Activated CD8-positive, alpha-beta memory T cell treated with anti-CD3 and anti-CD28 coated beads, Interleukin-2, amount 10 ng/mL, durations not matched to agents 7 days and 5 days (primary cell): ENCODE measurements around the gene CLEC14A. TPM values are rescaled to one million over a fixed set of nuclear protein-coding genes. Genes with fewer than 3 reads are reported as not detected.

Source experiments
- ATAC-seq: fragments of 150-1000 bp; cut with Tn5 transposase; one replicate; pipeline ENCODE4 v1.10.0; 2021; ENCODE audit warnings: moderate library complexity
- CTCF ChIA-PET: fragments of 350-600 bp; sonication (Branson Sonifier 250); formaldehyde crosslinking; loops from one replicate; lab custom pipeline; 2021; ENCODE audit warnings: antibody characterized with exemption; lab: Charles Lee
- DNase-seq: peaks from one replicate; pipeline ENCODE4 v3.0.0-alpha.2; 2020
- H3K27ac Mint-ChIP-seq: one replicate; pipeline ENCODE4 v1.8.0; 2021; ENCODE audit warnings: mild to moderate bottlenecking, mixed read lengths
- H3K27me3 Mint-ChIP-seq: one replicate; pipeline ENCODE4 v1.8.0; 2021; ENCODE audit warnings: mixed read lengths
- H3K36me3 Mint-ChIP-seq: one replicate; pipeline ENCODE4 v1.8.0; 2021; ENCODE audit warnings: mild to moderate bottlenecking, mixed read lengths
- H3K4me1 Mint-ChIP-seq: one replicate; pipeline ENCODE4 v1.8.0; 2021; ENCODE audit warnings: mixed read lengths
- H3K4me3 Mint-ChIP-seq: one replicate; pipeline ENCODE4 v1.8.0; 2021; ENCODE audit warnings: mild to moderate bottlenecking, moderate library complexity, mixed read lengths
- H3K9me3 Mint-ChIP-seq: one replicate; pipeline ENCODE4 v1.8.0; 2022; ENCODE audit warnings: low read depth, mixed read lengths
- total RNA-seq, 2 experiments: library from RNA; stranded (reverse); gene quantifications; one replicate each; pipeline ENCODE4 v1.2.3, GENCODE V29; 2021

Gene CLEC14A
- total RNA-seq, 2 experiments from 2014 or later, result not detected

- CTCF ChIA-PET, result no interaction called here
- peaks cover 2% of the 10 kb centered on the region for H3K9me3 Mint-ChIP-seq
- no peak overlapping the region for H3K27ac Mint-ChIP-seq
- H3K36me3 Mint-ChIP-seq, result no peaks in the 10 kb centered on the region
- peaks cover 3% of the 10 kb centered on the region for H3K27me3 Mint-ChIP-seq
- DNase-seq, result no peak
- no peak for ATAC-seq
- no peak overlapping the region for H3K4me3 Mint-ChIP-seq
- no peaks in the 10 kb centered on the region for H3K4me1 Mint-ChIP-seq
Observed at GRCh38 chr14:38226366-38226765, 29.5 kb downstream of the CLEC14A start.

GRCh38 chr14:38225946-38226345, 29.9 kb downstream of the CLEC14A start:
- Mint-ChIP-seq H3K4me3 (no peak overlapping the region), H3K4me1 (no peaks in the 10 kb centered on the region), H3K27me3 (peaks cover 3% of the 10 kb centered on the region), H3K9me3 (peaks cover 2% of the 10 kb centered on the region), H3K36me3 (no peaks in the 10 kb centered on the region), H3K27ac (no peak overlapping the region)
- DNase-seq (no peak), ATAC-seq (no peak)
- CTCF ChIA-PET, result no interaction called here

GRCh38 chr14:38224338-38224737, 31.6 kb downstream of the CLEC14A start:
- Mint-ChIP-seq H3K4me3 (no peak overlapping the region), H3K36me3 (no peaks in the 10 kb centered on the region), H3K27me3 (peaks cover 3% of the 10 kb centered on the region), H3K4me1 (no peaks in the 10 kb centered on the region), H3K9me3 (peaks cover 2% of the 10 kb centered on the region), H3K27ac (no peak overlapping the region)
- ATAC-seq (no peak), DNase-seq (no peak)
- CTCF ChIA-PET, result no interaction called here

GRCh38 chr14:38221077-38221476, 34.8 kb downstream of the CLEC14A start:
- CTCF ChIA-PET, result no interaction called here
- H3K9me3 Mint-ChIP-seq, result peaks cover 2% of the 10 kb centered on the region
- DNase-seq (no peak), ATAC-seq (no peak)
- peaks cover 9% of the 10 kb centered on the region for H3K27me3 Mint-ChIP-seq
- H3K4me3 Mint-ChIP-seq, result no peak overlapping the region
- H3K4me1 Mint-ChIP-seq, result no peaks in the 10 kb centered on the region
- no peaks in the 10 kb centered on the region for H3K36me3 Mint-ChIP-seq
- no peak overlapping the region for H3K27ac Mint-ChIP-seq

GRCh38 chr14:38217553-38217952, 38.3 kb downstream of the CLEC14A start:
- Mint-ChIP-seq H3K36me3 (no peaks in the 10 kb centered on the region), H3K27ac (no peak overlapping the region), H3K9me3 (no peaks in the 10 kb centered on the region), H3K4me1 (no peaks in the 10 kb centered on the region), H3K4me3 (no peak overlapping the region), H3K27me3 (peaks cover 18% of the 10 kb centered on the region)
- DNase-seq (no peak), ATAC-seq (no peak)
- CTCF ChIA-PET, result no interaction called here

GRCh38 chr14:38213001-38213400, 42.9 kb downstream of the CLEC14A start:
- peaks cover 3% of the 10 kb centered on the region for H3K9me3 Mint-ChIP-seq
- CTCF ChIA-PET, result no interaction called here
- no peak overlapping the region for H3K4me3 Mint-ChIP-seq
- H3K27ac Mint-ChIP-seq, result no peak overlapping the region
- H3K36me3 Mint-ChIP-seq, result peaks cover 3% of the 10 kb centered on the region
- H3K4me1 Mint-ChIP-seq, result peaks cover 7% of the 10 kb centered on the region
- H3K27me3 Mint-ChIP-seq, result peaks cover 60% of the 10 kb centered on the region
- ATAC-seq (no peak), DNase-seq (no peak)

- H3K27me3 Mint-ChIP-seq, result peaks cover 66% of the 10 kb centered on the region
- peaks cover 7% of the 10 kb centered on the region for H3K4me1 Mint-ChIP-seq
- CTCF ChIA-PET, result no interaction called here
- ATAC-seq (no peak), DNase-seq (no peak)
- H3K4me3 Mint-ChIP-seq, result no peak overlapping the region
- H3K9me3 Mint-ChIP-seq, result peaks cover 3% of the 10 kb centered on the region
- peaks cover 3% of the 10 kb centered on the region for H3K36me3 Mint-ChIP-seq
- H3K27ac Mint-ChIP-seq, result no peak overlapping the region
Observed at GRCh38 chr14:38212111-38212510, 43.8 kb downstream of the CLEC14A start.

- no peak overlapping the region for H3K4me3 Mint-ChIP-seq
- DNase-seq, result no peak
- ATAC-seq, result no peak
- peaks cover 69% of the 10 kb centered on the region for H3K27me3 Mint-ChIP-seq
- H3K36me3 Mint-ChIP-seq, result peaks cover 3% of the 10 kb centered on the region
- peaks cover 3% of the 10 kb centered on the region for H3K9me3 Mint-ChIP-seq
- CTCF ChIA-PET, result no interaction called here
- no peak overlapping the region for H3K27ac Mint-ChIP-seq
- H3K4me1 Mint-ChIP-seq, result peaks cover 7% of the 10 kb centered on the region
Observed at GRCh38 chr14:38211255-38211735, 44.6 kb downstream of the CLEC14A start.

- Mint-ChIP-seq H3K4me3 (no peak overlapping the region), H3K36me3 (peaks cover 3% of the 10 kb centered on the region), H3K27me3 (peaks cover 72% of the 10 kb centered on the region), H3K4me1 (peaks cover 7% of the 10 kb centered on the region), H3K9me3 (peaks cover 3% of the 10 kb centered on the region), H3K27ac (no peak overlapping the region)
- ATAC-seq (no peak), DNase-seq (no peak)
- CTCF ChIA-PET, result no interaction called here
Observed at GRCh38 chr14:38210587-38211216, 45.2 kb downstream of the CLEC14A start.

GRCh38 chr14:38209572-38210557, 46.0 kb downstream of the CLEC14A start:
- Mint-ChIP-seq H3K4me3 (no peak overlapping the region), H3K4me1 (peaks cover 7% of the 10 kb centered on the region), H3K9me3 (peaks cover 3% of the 10 kb centered on the region), H3K27ac (no peak overlapping the region), H3K36me3 (peaks cover 3% of the 10 kb centered on the region), H3K27me3 (peaks cover 77% of the 10 kb centered on the region)
- no peak for ATAC-seq
- DNase-seq, result no peak
- CTCF ChIA-PET, result no interaction called here

GRCh38 chr14:38208618-38209562, 47.0 kb downstream of the CLEC14A start:
- peaks cover 3% of the 10 kb centered on the region for H3K36me3 Mint-ChIP-seq
- DNase-seq, result no peak
- CTCF ChIA-PET, result no interaction called here
- ATAC-seq, result no peak
- peaks cover 7% of the 10 kb centered on the region for H3K4me1 Mint-ChIP-seq
- H3K27me3 Mint-ChIP-seq, result peaks cover 75% of the 10 kb centered on the region
- H3K4me3 Mint-ChIP-seq, result no peak overlapping the region
- peaks cover 3% of the 10 kb centered on the region for H3K9me3 Mint-ChIP-seq
- H3K27ac Mint-ChIP-seq, result peak overlapping the region; percentile 25

GRCh38 chr14:38207736-38208617, 47.9 kb downstream of the CLEC14A start, which contains the start of gene SSTR1:
SSTR1 (plus strand) TSS chr14:38207904; CDS start chr14:38209390, 1,486 bp downstream.
- peaks cover 7% of the 10 kb centered on the region for H3K4me1 Mint-ChIP-seq
- H3K4me3 Mint-ChIP-seq, result no peak within 1 kb of the TSS
- H3K9me3 Mint-ChIP-seq, result peaks cover 3% of the 10 kb centered on the region
- H3K27me3 Mint-ChIP-seq, result peaks cover 68% of the 10 kb centered on the region
- peaks cover 3% of the 10 kb centered on the region for H3K36me3 Mint-ChIP-seq
- ATAC-seq (no peak), DNase-seq (no peak)
- peak within 1 kb of the TSS; percentile 25 for H3K27ac Mint-ChIP-seq
- CTCF ChIA-PET, result interaction anchor here (1.1 kb wide), 1 partner anchor 11 kb away, joined by 3 read pairs; no protein-coding TSS in a partner anchor
